ENCODE data around the gene FMC1. TPM values are rescaled to one million over a fixed set of nuclear protein-coding genes. Genes with fewer than 3 reads are reported as not detected.

The FMC1 gene
- total and polyA plus RNA-seq, 4 donors: 8.7 to 44.6 (median 13.2) TPM

- WGBS, 2 donors: 80 to 94% methylated on average over 2 of the region's 2 CpGs
- Histone ChIP-seq H3K9me3 (ENCODE audit: control insufficient read depth in 4 of 4, insufficient read depth in 3 of 4, low read length in 3 of 4) (no peaks in the 10 kb centered on the region), H3K9ac (ENCODE audit: insufficient read depth in 1 of 2, low read length in 2 of 2) (no peak overlapping the region), H3K27ac (ENCODE audit: low read depth in 1 of 2, low read length in 1 of 2) (no peak overlapping the region), H3K4me3 (no peak overlapping the region), H3K27me3 (ENCODE audit: control insufficient read depth in 3 of 3, insufficient read depth in 3 of 3, low read length in 2 of 3) (no peaks in the 10 kb centered on the region), H3K36me3 (ENCODE audit: control insufficient read depth in 4 of 4, insufficient read depth in 4 of 4, low read length in 4 of 4) (peaks cover 0 to 11% (median 4%) of the 10 kb centered on the region in 4 donors), H3K4me1 (ENCODE audit: control insufficient read depth in 5 of 5, insufficient read depth in 5 of 5, low read length in 5 of 5) (peaks cover 0 to 29% (median 8%) of the 10 kb centered on the region in 5 donors)
- ATAC-seq (ENCODE audit: insufficient read depth, low FRiP score) (no peak), DNase-seq (no peak)
- no peak for TF ChIP-seq CTCF (IDR thresholded peaks at IDR 0.05; ENCODE audit: control extremely low read depth, extremely low read depth)
These were observed 24.2 kb downstream of the FMC1 start for GRCh38 chr7:139365336-139365735.

- WGBS, 2 donors: 95 to 98% methylated on average over 6 of the region's 6 CpGs
- H3K27ac ChIP-seq (ENCODE audit: low read depth in 1 of 2, low read length in 1 of 2): no peak overlapping the region
These were observed 25.3 kb downstream of the FMC1 start for GRCh38 chr7:139366400-139366799.

DNA sequence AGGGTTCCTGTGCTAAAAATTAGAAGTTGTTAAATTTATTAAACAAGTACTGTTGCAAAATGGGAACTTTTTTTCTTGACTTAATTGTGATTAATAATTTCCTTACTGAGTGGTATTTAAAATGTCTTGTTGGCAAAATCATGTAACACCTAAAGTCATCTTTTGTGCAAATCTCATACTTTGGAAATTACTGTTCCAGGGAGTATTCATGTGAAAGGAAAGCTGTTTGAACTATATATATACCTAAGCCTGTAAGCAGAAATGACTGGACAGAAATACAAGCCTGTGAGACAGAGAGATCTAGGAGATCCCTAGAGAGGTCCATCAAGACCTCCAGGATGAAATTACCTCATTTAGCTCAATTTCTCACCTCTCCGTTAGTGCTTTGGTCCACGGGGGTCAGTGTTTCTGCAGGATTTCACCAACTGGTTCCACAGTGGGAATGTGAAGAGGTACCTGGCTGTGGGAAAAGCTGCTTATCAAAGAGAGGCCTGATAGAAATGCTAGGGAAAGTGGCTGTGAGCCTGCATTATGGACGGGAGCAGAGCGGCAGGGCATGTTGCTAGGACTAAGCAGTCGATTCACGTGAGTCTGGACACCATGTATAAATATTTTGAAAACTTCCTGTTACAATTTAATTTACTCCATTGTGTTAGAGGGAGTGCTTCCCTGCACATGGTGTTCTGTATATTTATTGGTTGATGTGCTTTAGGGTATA is 26.5 kb downstream of the FMC1 start:
- no peak for TF ChIP-seq CTCF (IDR thresholded peaks at IDR 0.05; ENCODE audit: control extremely low read depth, extremely low read depth)
- WGBS, 2 donors: 68 to 75% methylated on average over 6 of the region's 6 CpGs
- no peaks in the 10 kb centered on the region for H3K27me3 ChIP-seq (ENCODE audit: control insufficient read depth in 3 of 3, insufficient read depth in 3 of 3, low read length in 2 of 3)
- H3K4me3 ChIP-seq: no peak overlapping the region
- H3K27ac ChIP-seq (ENCODE audit: low read depth in 1 of 2, low read length in 1 of 2): no peak overlapping the region
- DNase-seq (no peak), ATAC-seq (ENCODE audit: insufficient read depth, low FRiP score) (no peak)
- no peaks in the 10 kb centered on the region for H3K9me3 ChIP-seq (ENCODE audit: control insufficient read depth in 4 of 4, insufficient read depth in 3 of 4, low read length in 3 of 4)
- H3K4me1 ChIP-seq (ENCODE audit: control insufficient read depth in 5 of 5, insufficient read depth in 5 of 5, low read length in 5 of 5): peaks cover 0 to 25% (median 11%) of the 10 kb centered on the region in 5 donors
- no peak overlapping the region for H3K9ac ChIP-seq (ENCODE audit: insufficient read depth in 1 of 2, low read length in 2 of 2)
- peaks cover 0 to 11% (median 6%) of the 10 kb centered on the region in 4 donors for H3K36me3 ChIP-seq (ENCODE audit: control insufficient read depth in 4 of 4, insufficient read depth in 4 of 4, low read length in 4 of 4)

More at GRCh38 chr7:139366400-139366799, 25.3 kb downstream of the FMC1 start:
- H3K4me1 ChIP-seq (ENCODE audit: control insufficient read depth in 5 of 5, insufficient read depth in 5 of 5, low read length in 5 of 5): peaks cover 0 to 26% (median 12%) of the 10 kb centered on the region in 5 donors
- no peak overlapping the region for H3K9ac ChIP-seq (ENCODE audit: insufficient read depth in 1 of 2, low read length in 2 of 2)
- no peak for TF ChIP-seq CTCF (IDR thresholded peaks at IDR 0.05; ENCODE audit: control extremely low read depth, extremely low read depth)
- H3K27me3 ChIP-seq (ENCODE audit: control insufficient read depth in 3 of 3, insufficient read depth in 3 of 3, low read length in 2 of 3): no peaks in the 10 kb centered on the region
- H3K4me3 ChIP-seq: no peak overlapping the region
- DNase-seq: no peak
- H3K36me3 ChIP-seq (ENCODE audit: control insufficient read depth in 4 of 4, insufficient read depth in 4 of 4, low read length in 4 of 4): peaks cover 0 to 11% (median 6%) of the 10 kb centered on the region in 4 donors
- H3K9me3 ChIP-seq (ENCODE audit: control insufficient read depth in 4 of 4, insufficient read depth in 3 of 4, low read length in 3 of 4): no peaks in the 10 kb centered on the region
- ATAC-seq (ENCODE audit: insufficient read depth, low FRiP score): no peak
